ENCODE results near the gene CACNB4.

The CACNB4 gene

DNA sequence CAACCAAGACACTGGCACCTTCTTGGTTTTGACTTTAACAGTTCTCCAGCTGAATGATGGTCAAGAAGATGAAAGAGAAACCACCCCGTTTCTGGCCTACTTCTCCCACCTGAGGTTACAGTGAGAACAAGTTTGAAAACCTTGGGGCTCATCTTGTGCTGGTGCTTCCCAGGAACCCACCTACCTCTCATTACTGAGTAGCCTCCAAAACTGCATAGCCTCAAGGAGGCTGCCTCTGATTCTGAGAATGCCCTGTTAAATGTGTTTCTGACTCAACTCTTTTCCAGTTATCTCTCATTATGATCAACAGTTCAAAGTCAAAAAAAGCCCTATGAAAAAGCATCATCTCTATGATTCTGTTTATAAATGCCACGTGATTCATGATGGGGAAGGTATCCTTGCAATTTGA is 121.9 kb downstream of the CACNB4 start:
- no peaks in the 10 kb centered on the region for H3K9me3 ChIP-seq (ENCODE audit: control insufficient read depth, low read length)
- 88 to 100% methylated on average over 1 of the region's 2 CpGs for WGBS, 2 experiments (ENCODE audit: insufficient coverage in 2 of 2)
- H3K4me3 ChIP-seq (ENCODE audit: extremely low read depth, insufficient read depth, low read length, poor library complexity, severe bottlenecking) = no peak overlapping the region
- H3K4me1 ChIP-seq (ENCODE audit: control insufficient read depth, insufficient read depth, low read length, poor library complexity, severe bottlenecking) = peaks cover 14% of the 10 kb centered on the region
- no peaks in the 10 kb centered on the region for H3K36me3 ChIP-seq (ENCODE audit: control insufficient read depth, insufficient read depth, low read length)
- no peak overlapping the region for H3K27ac ChIP-seq (ENCODE audit: low read depth, low read length, severe bottlenecking)

DNA sequence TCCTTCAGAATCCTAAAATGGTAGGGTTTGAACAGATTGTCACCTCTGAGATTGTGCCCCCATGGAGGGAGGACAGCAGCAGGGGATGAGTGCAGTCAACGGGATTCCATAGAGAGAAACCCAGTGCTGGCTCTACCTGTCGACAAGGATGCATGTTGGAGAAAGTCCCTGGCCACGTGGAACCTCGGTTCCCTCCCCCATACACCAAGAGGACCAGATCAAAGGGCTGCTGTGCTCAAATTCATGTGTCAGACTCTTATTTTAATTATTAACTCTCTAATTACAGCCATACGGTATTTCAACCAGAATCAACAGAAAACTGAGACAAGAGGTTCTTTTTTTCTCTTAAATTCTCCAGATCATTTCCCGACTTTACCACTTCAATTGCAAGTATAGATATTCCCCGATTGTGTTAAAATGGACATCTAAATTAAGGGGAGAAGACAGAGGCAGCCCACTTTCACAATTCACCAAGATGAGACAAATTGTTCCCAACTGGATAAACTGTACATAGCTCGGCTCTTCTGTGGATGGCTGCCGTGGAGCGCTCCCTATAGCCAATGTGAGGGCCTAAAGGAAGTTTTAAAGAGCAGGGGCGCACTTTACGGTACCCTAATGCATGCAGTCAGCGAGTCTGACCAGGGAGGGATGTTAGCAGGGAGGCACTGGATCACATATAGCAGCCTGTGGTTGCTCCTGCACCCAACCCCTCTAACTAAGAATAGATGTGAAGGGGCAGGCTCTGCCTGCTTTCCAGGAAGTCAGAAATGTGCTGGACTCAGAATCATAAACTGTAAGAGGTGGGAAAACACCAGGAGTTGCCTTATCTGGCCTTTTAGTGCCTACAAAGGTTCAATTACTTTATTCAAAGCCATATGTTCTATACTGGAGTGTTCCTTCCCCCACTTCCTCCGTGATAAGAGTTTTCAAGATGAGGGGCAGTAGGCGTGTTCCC is 123.1 kb downstream of the CACNB4 start:
- H3K36me3 ChIP-seq (ENCODE audit: control insufficient read depth, insufficient read depth, low read length) = no peaks in the 10 kb centered on the region
- peaks cover 14% of the 10 kb centered on the region for H3K4me1 ChIP-seq (ENCODE audit: control insufficient read depth, insufficient read depth, low read length, poor library complexity, severe bottlenecking)
- no peaks in the 10 kb centered on the region for H3K9me3 ChIP-seq (ENCODE audit: control insufficient read depth, low read length)
- WGBS, 2 experiments (ENCODE audit: insufficient coverage in 2 of 2) = 81 to 93% methylated on average over 5 to 9 of the region's 15 CpGs
- no peak overlapping the region for H3K27ac ChIP-seq (ENCODE audit: low read depth, low read length, severe bottlenecking)
- no peak overlapping the region for H3K4me3 ChIP-seq (ENCODE audit: extremely low read depth, insufficient read depth, low read length, poor library complexity, severe bottlenecking)

GRCh38 chr2:151974988-151975387 is 123.9 kb downstream of the CACNB4 start:
- H3K27ac ChIP-seq (ENCODE audit: low read depth, low read length, severe bottlenecking) = no peak overlapping the region
- H3K36me3 ChIP-seq (ENCODE audit: control insufficient read depth, insufficient read depth, low read length) = no peaks in the 10 kb centered on the region
- H3K9me3 ChIP-seq (ENCODE audit: control insufficient read depth, low read length) = no peaks in the 10 kb centered on the region
- H3K4me1 ChIP-seq (ENCODE audit: control insufficient read depth, insufficient read depth, low read length, poor library complexity, severe bottlenecking) = peaks cover 14% of the 10 kb centered on the region
- WGBS, 2 experiments (ENCODE audit: insufficient coverage in 2 of 2) = 86% methylated on average over 2 of the region's 3 CpGs
- no peak overlapping the region for H3K4me3 ChIP-seq (ENCODE audit: extremely low read depth, insufficient read depth, low read length, poor library complexity, severe bottlenecking)

DNA sequence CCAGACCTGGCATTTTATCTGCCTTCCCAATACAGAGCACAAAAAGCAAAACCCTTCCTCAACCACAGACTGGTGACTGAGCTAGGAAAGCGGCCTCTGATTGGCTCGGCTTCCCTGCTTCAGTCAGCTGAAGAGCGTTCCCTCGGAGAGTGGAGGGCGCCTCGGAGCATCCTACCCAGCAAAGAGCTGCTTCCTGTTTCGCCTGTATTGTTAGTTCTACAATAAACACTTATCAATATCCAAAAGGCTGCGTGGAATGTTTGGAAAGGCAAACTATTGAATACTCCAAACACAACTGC is 125.0 kb downstream of the CACNB4 start:
- peaks cover 14% of the 10 kb centered on the region for H3K4me1 ChIP-seq (ENCODE audit: control insufficient read depth, insufficient read depth, low read length, poor library complexity, severe bottlenecking)
- 16 to 49% methylated on average over 2 to 6 of the region's 8 CpGs for WGBS, 2 experiments (ENCODE audit: insufficient coverage in 2 of 2)
- no peak overlapping the region for H3K4me3 ChIP-seq (ENCODE audit: extremely low read depth, insufficient read depth, low read length, poor library complexity, severe bottlenecking)
- H3K9me3 ChIP-seq (ENCODE audit: control insufficient read depth, low read length) = no peaks in the 10 kb centered on the region
- peak overlapping the region; percentile 53 for H3K27ac ChIP-seq (ENCODE audit: low read depth, low read length, severe bottlenecking)
- H3K36me3 ChIP-seq (ENCODE audit: control insufficient read depth, insufficient read depth, low read length) = no peaks in the 10 kb centered on the region

- Histone ChIP-seq H3K9me3 (ENCODE audit: control insufficient read depth, low read length) (no peaks in the 10 kb centered on the region), H3K27ac (ENCODE audit: low read depth, low read length, severe bottlenecking) (peak overlapping the region; percentile 53), H3K36me3 (ENCODE audit: control insufficient read depth, insufficient read depth, low read length) (no peaks in the 10 kb centered on the region), H3K4me3 (ENCODE audit: extremely low read depth, insufficient read depth, low read length, poor library complexity, severe bottlenecking) (no peak overlapping the region), H3K4me1 (ENCODE audit: control insufficient read depth, insufficient read depth, low read length, poor library complexity, severe bottlenecking) (peaks cover 13% of the 10 kb centered on the region)
- 76 to 85% methylated on average over 3 to 5 of the region's 8 CpGs for WGBS, 2 experiments (ENCODE audit: insufficient coverage in 2 of 2)
Measured at GRCh38 chr2:151973013-151973900, 125.6 kb downstream of the CACNB4 start.

DNA sequence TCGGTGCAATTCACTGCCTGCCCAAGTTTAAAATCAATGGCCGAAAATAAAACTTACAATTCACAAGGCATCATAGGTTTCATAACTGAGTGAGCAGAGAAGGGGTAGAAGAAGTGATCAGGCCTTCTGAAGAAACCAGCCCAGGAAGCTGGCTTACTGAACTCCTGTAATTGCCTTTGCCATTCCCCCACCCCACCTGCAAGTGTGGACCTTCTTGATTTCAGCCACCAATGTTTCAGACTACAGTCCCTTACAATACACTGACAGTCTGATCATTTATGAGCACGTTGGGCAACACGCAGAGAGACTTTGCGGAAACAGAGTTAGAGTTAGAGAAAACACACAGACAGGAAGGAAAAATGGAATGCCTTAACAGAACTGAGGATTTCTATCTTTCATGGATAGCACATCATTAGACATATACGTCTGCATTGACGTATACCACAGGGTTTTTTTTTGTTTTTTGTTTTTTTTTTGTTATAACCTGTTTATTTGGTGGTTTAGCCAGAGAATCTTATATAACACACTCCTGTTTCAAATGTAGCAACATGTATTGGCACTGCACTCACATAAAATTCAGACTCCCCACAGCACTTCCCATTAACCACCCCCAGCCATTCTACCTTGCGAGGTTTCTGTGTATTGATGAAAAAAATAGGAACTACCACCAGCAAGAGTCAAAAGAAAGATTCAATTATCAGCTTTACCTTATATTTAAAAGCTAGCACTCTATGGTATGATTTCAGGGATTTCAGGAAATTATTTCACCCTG is 126.4 kb downstream of the CACNB4 start:
- Histone ChIP-seq H3K4me3 (ENCODE audit: extremely low read depth, insufficient read depth, low read length, poor library complexity, severe bottlenecking) (no peak overlapping the region), H3K36me3 (ENCODE audit: control insufficient read depth, insufficient read depth, low read length) (no peaks in the 10 kb centered on the region), H3K4me1 (ENCODE audit: control insufficient read depth, insufficient read depth, low read length, poor library complexity, severe bottlenecking) (peaks cover 12% of the 10 kb centered on the region), H3K9me3 (ENCODE audit: control insufficient read depth, low read length) (no peaks in the 10 kb centered on the region), H3K27ac (ENCODE audit: low read depth, low read length, severe bottlenecking) (no peak overlapping the region)
- 89 to 100% methylated on average over 3 to 4 of the region's 8 CpGs for WGBS, 2 experiments (ENCODE audit: insufficient coverage in 2 of 2)

GRCh38 chr2:151971301-151972051 is 127.4 kb downstream of the CACNB4 start:
- H3K27ac ChIP-seq (ENCODE audit: low read depth, low read length, severe bottlenecking) = no peak overlapping the region
- H3K9me3 ChIP-seq (ENCODE audit: control insufficient read depth, low read length) = no peaks in the 10 kb centered on the region
- H3K4me3 ChIP-seq (ENCODE audit: extremely low read depth, insufficient read depth, low read length, poor library complexity, severe bottlenecking) = no peak overlapping the region
- peaks cover 9% of the 10 kb centered on the region for H3K4me1 ChIP-seq (ENCODE audit: control insufficient read depth, insufficient read depth, low read length, poor library complexity, severe bottlenecking)
- no peaks in the 10 kb centered on the region for H3K36me3 ChIP-seq (ENCODE audit: control insufficient read depth, insufficient read depth, low read length)
- 90 to 91% methylated on average over 6 to 9 of the region's 13 CpGs for WGBS, 2 experiments (ENCODE audit: insufficient coverage in 2 of 2)

- H3K27ac ChIP-seq (ENCODE audit: low read depth, low read length, severe bottlenecking) = no peak overlapping the region
- WGBS, 2 experiments (ENCODE audit: insufficient coverage in 2 of 2) = 73 to 83% methylated on average over 2 of the region's 4 CpGs
- H3K4me3 ChIP-seq (ENCODE audit: extremely low read depth, insufficient read depth, low read length, poor library complexity, severe bottlenecking) = no peak overlapping the region
- peaks cover 4% of the 10 kb centered on the region for H3K4me1 ChIP-seq (ENCODE audit: control insufficient read depth, insufficient read depth, low read length, poor library complexity, severe bottlenecking)
- no peaks in the 10 kb centered on the region for H3K36me3 ChIP-seq (ENCODE audit: control insufficient read depth, insufficient read depth, low read length)
- H3K9me3 ChIP-seq (ENCODE audit: control insufficient read depth, low read length) = no peaks in the 10 kb centered on the region
Measured at GRCh38 chr2:151968770-151969470, 129.9 kb downstream of the CACNB4 start.

GRCh38 chr2:151967829-151968722 is 130.8 kb downstream of the CACNB4 start:
- Histone ChIP-seq H3K9me3 (ENCODE audit: control insufficient read depth, low read length) (no peaks in the 10 kb centered on the region), H3K4me3 (ENCODE audit: extremely low read depth, insufficient read depth, low read length, poor library complexity, severe bottlenecking) (no peak overlapping the region), H3K27ac (ENCODE audit: low read depth, low read length, severe bottlenecking) (no peak overlapping the region), H3K36me3 (ENCODE audit: control insufficient read depth, insufficient read depth, low read length) (no peaks in the 10 kb centered on the region), H3K4me1 (ENCODE audit: control insufficient read depth, insufficient read depth, low read length, poor library complexity, severe bottlenecking) (peaks cover under 1% of the 10 kb centered on the region)
- 94 to 95% methylated on average over 5 to 8 of the region's 11 CpGs for WGBS, 2 experiments (ENCODE audit: insufficient coverage in 2 of 2)
